GM21723 (cell line): ENCODE measurements around the gene ABHD6.
"Not testable (repeated sequence)": the region's sequence is repeated elsewhere in the genome, so short reads cannot be mapped to it uniquely, and the experiment has no call there.

Source experiments
- ATAC-seq: cut with Tn5 transposase; IDR thresholded peaks from one replicate; pipeline ENCODE4 v1.9.1; 2021; ENCODE audit warnings: mild to moderate bottlenecking, moderate library complexity; ENCODE audit not compliant: unreplicated experiment

ABHD6 gene

GRCh38 chr3:58209933-58210332 is 27.7 kb upstream of the ABHD6 start:
- ATAC-seq = no peak

DNA sequence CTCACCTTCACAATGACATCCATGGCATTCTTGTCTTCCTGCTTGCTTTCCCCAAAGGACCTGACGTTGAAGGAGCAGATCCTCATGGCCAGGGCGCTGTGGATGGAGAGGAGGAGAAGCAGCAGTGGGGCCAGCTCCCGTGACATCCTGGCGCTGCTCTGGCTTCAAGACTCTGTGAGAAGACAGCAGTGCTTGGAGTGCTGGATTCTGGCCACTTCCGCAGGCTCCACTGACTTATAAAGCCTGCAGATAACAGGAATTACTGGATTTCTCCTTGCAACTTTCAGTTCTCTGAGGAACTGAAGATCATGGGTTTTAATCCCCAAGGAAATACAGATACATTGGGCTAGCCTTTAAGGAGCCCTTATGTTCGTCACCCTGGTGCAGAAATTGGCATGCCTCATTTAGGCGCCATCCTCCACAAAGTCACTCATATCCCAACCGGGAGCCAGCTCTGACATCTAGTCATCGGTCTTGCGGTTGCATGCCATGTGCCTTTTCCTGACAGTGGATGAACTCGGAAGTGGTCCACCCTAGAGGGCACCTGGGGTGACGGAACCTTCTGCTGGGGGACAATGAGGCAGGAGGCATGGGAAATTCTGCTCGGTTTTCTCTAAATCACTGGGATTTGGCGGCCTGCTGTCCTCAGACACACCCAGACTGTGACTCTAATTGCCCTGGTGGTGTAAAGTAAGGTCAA is 26.7 kb upstream of the ABHD6 start, which contains the start of gene DNASE1L3:
TSS of gene DNASE1L3 (minus strand) at position 212 of the 700 bp plus-strand sequence. CDS start at position 146, 66 bp downstream.
- ATAC-seq = no peak

DNA sequence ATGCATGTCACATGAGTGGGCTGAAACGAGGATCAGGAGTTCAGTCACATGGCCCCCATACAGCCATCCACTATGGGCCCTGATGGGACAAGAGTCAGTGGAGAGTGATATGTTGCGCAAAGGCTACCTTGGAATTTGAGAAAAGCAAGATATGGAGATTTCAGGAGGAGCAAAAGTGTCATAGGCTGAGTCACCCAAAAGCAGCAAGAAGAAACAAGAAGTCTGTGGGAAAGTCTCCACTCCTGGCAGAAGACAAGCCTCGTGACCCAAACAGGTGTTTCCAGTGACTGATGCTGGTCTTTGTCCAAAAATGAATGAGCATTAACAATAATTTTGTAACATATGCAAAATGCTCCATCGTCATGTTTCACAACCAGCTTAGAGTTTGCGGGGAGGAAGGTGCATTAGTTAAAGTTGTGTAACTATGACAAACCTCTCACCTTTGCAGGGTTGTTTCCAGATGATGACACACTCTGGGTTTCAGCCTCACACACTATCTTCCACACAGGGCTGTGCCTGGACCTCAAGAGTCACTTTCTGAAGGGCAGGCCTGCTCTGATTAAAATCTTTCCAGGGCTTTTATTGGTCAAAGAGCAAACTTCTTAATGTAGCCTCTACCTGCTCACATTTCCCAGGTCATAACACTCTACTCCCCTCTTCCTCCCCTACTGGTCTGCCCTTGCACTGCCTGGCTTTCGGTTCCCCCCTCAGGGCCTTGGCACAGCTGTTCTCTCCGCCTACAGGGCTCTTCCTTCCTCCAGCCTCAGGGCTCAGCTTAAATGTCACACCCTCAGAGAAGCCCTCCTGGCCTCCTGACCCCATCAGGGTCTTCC is 22.9 kb upstream of the ABHD6 start:
- ATAC-seq = peak; percentile 85

- ATAC-seq = peak; percentile 12
Measured at GRCh38 chr3:58215317-58216025, 22.1 kb upstream of the ABHD6 start.

DNA sequence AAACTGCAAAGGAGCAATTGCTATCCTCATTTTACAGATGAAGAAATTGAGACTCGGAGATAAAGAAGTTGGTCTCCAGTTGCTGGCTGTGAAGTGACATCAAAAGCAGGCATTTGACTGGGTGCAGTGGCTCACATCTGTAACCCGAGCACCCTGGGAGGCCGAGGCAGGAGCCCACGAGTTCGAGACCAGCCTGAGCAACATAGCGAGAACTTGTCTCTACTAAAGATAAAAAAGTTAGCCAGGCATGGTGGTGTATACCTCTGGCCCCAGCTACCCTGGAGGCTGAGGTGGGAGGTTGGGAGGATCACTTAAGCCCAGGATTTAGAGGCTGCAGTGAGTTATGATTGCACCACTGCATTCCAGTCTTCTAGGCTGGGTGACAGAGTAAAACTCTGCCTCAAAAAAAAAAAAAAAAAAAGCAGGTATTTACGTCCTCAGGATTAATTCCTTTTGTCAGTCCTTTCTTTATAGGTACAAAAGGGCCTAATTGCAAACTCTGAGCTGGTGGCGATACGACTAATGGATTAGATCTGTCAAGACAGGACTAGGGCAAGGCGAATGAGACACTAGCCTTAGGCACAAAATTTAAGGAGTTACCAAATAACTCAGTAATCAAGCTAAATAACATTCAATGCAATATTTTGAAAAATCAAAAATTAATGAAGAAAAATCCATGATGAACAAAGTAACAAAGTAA is 20.9 kb upstream of the ABHD6 start:
- no peak for ATAC-seq

- no peak for ATAC-seq
Measured at GRCh38 chr3:58217209-58217811, 20.3 kb upstream of the ABHD6 start.

GRCh38 chr3:58218904-58219303 is 18.7 kb upstream of the ABHD6 start:
- ATAC-seq = no peak

DNA sequence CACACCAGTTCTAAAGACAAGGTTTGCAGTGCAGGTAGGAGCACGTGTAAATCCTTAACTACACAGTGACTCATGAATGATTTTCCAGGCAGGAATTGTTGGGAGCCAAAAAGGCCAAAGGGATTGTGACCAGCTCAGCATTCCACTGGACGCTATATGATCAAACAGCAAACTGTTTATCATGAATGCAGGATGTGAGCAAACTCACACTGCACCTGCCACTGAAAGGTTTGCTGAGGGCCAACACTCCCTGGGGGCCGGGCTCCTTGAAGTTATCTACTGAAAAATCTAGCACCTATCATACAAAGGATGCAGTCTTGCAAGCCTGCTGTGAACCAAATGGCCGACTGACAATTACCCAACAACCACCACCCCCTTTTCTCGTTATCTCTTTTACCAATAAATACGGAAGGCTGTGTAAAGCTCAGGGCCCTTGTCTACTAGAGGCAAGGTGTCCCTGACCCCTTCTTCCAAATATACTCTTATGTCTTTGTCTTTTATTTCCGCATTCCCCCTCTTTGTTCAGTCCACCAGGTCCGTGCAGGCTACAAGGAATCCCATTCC is 15.3 kb upstream of the ABHD6 start:
- no peak for ATAC-seq

DNA sequence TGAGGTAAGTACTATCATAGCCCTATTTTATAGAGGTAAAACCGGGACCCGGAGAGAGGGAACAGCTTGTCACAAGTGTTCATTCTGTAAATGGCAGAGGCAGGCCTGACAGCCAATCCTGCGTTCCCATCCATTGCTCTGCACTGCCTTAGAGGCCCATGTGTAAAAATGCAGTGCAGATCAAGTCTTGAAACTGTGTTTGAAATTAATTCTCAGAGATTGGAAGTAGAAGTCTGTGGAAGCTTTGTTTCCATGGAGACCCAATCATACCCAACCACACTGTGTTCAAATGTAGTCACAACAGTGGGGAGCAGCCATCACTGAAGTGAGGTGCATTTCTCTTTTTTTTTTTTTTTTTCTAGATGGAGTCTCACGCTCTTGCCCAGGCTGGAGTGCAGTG is 13.7 kb upstream of the ABHD6 start:
- no peak for ATAC-seq

GRCh38 chr3:58227933-58228332 is 9.7 kb upstream of the ABHD6 start:
- not testable (repeated sequence) for ATAC-seq

- no peak for ATAC-seq
Measured at GRCh38 chr3:58230876-58231552, 6.6 kb upstream of the ABHD6 start.

GRCh38 chr3:58231666-58232065 is 5.9 kb upstream of the ABHD6 start:
- no peak for ATAC-seq

- ATAC-seq = no peak
Measured at GRCh38 chr3:58234516-58234931, 3.1 kb upstream of the ABHD6 start.

- ATAC-seq = no peak
Measured at GRCh38 chr3:58235970-58236369, 1.6 kb upstream of the ABHD6 start.

- ATAC-seq = no peak
Measured at GRCh38 chr3:58236527-58237237, 910 bp upstream of the ABHD6 start.

DNA sequence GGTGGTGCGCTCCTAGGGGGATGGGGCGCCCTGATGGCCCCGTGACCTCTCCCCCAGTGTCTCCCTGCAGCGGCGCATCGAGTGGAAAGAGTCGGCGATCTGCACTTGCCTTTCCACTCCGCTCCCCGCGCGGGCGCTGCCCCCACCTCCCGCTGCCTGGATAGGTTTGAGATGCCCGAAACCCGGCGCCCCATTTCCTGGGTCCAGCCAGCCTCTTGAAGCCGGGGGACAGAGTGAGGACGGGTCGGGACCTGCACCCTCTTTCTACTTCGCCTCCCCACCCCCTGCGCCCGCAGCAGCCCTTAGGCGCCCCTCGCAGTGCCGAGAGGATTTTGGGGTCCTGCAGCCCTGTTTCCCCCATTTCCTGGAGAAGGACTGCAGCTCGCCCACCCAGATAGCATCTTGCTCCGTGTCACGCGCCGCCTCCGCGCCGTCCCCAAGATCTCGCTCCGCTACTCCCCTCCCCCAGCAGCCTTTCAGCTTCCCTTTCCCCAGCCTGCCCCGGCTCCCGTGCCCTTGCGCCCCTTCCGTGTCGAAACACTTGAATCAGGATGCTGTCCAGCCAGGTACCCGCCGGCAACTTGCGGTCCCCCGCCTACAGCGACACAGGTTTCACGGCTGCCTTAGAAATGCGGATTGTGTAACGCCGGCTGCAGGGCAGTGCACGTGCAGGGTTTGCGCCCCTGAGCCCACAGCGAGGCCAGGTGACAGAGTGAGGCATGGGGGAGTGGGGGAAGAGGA is 519 bp downstream of the ABHD6 start:
- peak; percentile 44 for ATAC-seq

DNA sequence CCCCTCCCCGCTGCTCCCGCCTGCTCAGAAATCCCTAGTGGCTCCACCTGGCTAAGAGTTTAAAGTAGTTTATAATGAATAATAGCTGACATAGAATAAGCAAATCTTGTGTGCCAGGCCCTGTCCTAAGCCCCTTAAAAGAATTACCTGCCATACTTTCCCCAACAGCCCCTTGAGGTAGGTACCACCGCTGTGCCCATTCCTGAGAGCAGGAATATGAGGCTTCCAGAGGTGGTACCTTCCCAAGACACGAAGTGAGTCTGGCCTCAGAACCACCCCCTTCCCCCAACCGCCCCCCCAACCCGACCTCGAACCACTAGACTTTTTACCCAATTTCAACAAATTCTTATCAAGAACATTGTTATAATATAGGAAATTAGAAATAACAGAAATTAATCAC is 1.2 kb downstream of the ABHD6 start:
- no peak for ATAC-seq

GRCh38 chr3:58241306-58242044 is 3.9 kb downstream of the ABHD6 start:
- ATAC-seq = no peak
